Astrocyte of the cerebellum (primary cell): Measurements from ENCODE around the gene PPP6R2.

Experiments used
- DNase-seq: peaks from one replicate; pipeline ENCODE4 v3.0.0-alpha.2; 2011; ENCODE audit warnings: low read depth
- H3K4me3 ChIP-seq: 2 replicates; pipeline ENCODE4 v1.5.1; 2011; ENCODE audit warnings: mild to moderate bottlenecking, low read depth, low read length, moderate library complexity
- in situ Hi-C: cut with HindIII; loops from 2 replicates; pipeline ENCODE4 v1.10.0; 2017; ENCODE audit warnings: low sequenced_read_pairs
- TF ChIP-seq, protein P1 (sequence below): IDR thresholded peaks from 2 replicates; pipeline ENCODE4 v1.5.1; 2012; ENCODE audit warnings: low read length, low read depth, moderate library complexity, mild to moderate bottlenecking; ENCODE audit errors: missing control alignments

PPP6R2 gene

GRCh38 chr22:50444663-50445062 is 101.5 kb downstream of the PPP6R2 start:
- H3K4me3 ChIP-seq = no peak overlapping the region
- peak; percentile 33 for DNase-seq
- TF ChIP-seq, protein P1, sequence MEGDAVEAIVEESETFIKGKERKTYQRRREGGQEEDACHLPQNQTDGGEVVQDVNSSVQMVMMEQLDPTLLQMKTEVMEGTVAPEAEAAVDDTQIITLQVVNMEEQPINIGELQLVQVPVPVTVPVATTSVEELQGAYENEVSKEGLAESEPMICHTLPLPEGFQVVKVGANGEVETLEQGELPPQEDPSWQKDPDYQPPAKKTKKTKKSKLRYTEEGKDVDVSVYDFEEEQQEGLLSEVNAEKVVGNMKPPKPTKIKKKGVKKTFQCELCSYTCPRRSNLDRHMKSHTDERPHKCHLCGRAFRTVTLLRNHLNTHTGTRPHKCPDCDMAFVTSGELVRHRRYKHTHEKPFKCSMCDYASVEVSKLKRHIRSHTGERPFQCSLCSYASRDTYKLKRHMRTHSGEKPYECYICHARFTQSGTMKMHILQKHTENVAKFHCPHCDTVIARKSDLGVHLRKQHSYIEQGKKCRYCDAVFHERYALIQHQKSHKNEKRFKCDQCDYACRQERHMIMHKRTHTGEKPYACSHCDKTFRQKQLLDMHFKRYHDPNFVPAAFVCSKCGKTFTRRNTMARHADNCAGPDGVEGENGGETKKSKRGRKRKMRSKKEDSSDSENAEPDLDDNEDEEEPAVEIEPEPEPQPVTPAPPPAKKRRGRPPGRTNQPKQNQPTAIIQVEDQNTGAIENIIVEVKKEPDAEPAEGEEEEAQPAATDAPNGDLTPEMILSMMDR = no peak
- in situ Hi-C loops = no loop called here

DNA sequence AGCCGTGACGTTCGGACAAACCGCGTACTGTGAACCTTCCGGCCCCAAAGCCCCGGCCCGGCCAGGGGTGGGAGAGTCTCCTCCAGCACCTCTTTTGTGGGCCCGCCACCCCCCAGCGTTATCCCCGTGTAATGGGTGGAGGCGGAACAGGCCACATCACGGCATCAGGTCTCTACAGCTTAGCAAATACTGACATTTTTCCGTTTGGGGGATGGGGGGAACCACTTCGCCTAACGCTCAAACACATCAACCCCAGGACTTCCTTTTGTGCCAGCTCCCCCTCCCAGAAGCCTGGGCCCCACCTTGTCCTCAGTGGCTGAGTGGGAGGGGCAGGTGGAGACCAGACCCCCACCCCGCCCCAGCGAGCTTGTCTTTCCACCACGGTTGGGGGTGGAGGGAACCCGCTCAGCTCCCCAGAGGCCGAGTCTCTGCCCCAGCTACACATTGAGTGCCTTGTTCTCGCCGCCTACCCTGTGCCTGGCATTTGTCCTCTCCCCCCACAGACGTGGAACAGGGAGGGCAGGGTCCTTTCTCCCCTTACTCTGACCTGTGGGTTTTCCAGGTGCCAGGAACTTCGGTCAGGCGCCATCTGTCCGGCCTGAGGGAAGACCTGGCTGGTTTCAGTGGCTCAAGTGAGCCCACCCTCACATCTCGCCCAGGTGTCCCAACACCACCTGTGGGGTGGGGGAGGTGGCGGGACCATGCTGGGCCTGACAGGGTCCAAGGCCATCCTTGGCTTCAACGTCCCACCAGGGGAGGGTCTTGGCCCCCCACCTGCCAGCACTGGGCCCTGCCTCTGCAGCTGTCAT is 102.1 kb downstream of the PPP6R2 start:
- TF ChIP-seq, protein P1 = no peak
- in situ Hi-C loops = no loop called here
- no peak overlapping the region for H3K4me3 ChIP-seq
- no peak for DNase-seq

GRCh38 chr22:50445880-50446707 is 103.0 kb downstream of the PPP6R2 start:
- TF ChIP-seq, protein P1 = no peak
- DNase-seq = no peak
- no peak overlapping the region for H3K4me3 ChIP-seq
- in situ Hi-C loops = no loop called here

- in situ Hi-C loops = no loop called here
- TF ChIP-seq, protein P1 = no peak
- H3K4me3 ChIP-seq = no peak overlapping the region
- DNase-seq = no peak
Measured at GRCh38 chr22:50446708-50447575, 103.8 kb downstream of the PPP6R2 start.

- no peak for DNase-seq
- TF ChIP-seq, protein P1 = no peak
- in situ Hi-C loops = no loop called here
Measured at GRCh38 chr22:50447576-50448551, 104.7 kb downstream of the PPP6R2 start.

More at GRCh38 chr22:50447576-50448551, 104.7 kb downstream of the PPP6R2 start:
- H3K4me3 ChIP-seq = no peak overlapping the region
